ENCODE results near the gene ZEB2. TPM values are rescaled to one million over a fixed set of nuclear protein-coding genes. Genes with fewer than 3 reads are reported as not detected.

Gene ZEB2
- total and polyA plus RNA-seq, 7 donors, result 8.1 to 70.6 (median 51.0) TPM

DNA sequence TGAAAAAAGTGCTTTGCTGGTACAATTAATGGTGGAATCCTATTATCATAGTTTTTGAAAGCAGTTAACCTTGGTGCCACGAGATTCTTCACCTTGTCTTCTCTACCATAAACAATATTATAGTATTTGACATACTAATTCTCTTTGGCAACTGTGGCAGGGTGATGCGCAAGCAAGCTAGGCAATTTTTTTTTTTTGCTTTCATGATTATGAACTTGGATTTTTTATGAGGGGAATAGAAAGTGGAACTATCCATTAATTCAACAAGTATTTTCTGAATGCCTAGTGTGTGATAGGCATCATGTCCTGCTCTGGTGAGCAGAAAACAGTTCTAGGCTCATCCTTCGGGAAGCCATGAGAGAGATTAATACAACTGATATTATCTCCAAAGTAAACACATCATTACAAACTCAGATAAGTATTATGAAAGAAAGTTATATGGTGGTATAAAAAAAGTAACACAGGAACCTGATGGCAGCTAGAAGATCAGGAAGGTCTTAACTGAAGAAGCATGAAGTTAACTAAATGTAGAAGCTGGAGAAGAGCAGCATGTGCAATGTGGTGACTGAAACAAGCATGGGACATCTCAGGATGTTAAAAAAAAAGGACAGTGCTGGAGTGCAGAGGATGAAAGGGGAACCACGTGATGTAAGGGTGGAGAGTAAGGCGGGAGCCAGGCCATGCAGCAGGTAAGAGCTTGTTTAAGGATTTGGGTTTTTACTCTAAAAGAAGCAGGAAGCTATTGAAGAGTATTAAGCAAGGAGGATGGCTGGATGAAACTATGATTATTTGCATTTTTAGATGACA lies 113.7 kb downstream of the ZEB2 start:
- DNase-seq, result no peak
- H3K27me3 ChIP-seq, result no peaks in the 10 kb centered on the region
- no peak overlapping the region for H3K27ac ChIP-seq
- TF ChIP-seq EP300 (IDR thresholded peaks at IDR 0.05) (no peak), POLR2A (IDR thresholded peaks at IDR 0.05) (no peak), POLR2AphosphoS5 (IDR thresholded peaks at IDR 0.05) (no peak)
- TF ChIP-seq, protein P1, sequence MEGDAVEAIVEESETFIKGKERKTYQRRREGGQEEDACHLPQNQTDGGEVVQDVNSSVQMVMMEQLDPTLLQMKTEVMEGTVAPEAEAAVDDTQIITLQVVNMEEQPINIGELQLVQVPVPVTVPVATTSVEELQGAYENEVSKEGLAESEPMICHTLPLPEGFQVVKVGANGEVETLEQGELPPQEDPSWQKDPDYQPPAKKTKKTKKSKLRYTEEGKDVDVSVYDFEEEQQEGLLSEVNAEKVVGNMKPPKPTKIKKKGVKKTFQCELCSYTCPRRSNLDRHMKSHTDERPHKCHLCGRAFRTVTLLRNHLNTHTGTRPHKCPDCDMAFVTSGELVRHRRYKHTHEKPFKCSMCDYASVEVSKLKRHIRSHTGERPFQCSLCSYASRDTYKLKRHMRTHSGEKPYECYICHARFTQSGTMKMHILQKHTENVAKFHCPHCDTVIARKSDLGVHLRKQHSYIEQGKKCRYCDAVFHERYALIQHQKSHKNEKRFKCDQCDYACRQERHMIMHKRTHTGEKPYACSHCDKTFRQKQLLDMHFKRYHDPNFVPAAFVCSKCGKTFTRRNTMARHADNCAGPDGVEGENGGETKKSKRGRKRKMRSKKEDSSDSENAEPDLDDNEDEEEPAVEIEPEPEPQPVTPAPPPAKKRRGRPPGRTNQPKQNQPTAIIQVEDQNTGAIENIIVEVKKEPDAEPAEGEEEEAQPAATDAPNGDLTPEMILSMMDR (IDR thresholded peaks at IDR 0.05), result no peak
- 42 to 70% methylated on average over 5 of the region's 5 CpGs for WGBS, 2 donors
- H3K4me3 ChIP-seq, result no peak overlapping the region
- H3K9me3 ChIP-seq, result no peaks in the 10 kb centered on the region
- intact Hi-C loops (cut with DNase I), result no loop called here
- H3K4me1 ChIP-seq, result peaks cover 0 to 9% (median 1%) of the 10 kb centered on the region in 4 donors
- H3K36me3 ChIP-seq, result no peaks in the 10 kb centered on the region

DNA sequence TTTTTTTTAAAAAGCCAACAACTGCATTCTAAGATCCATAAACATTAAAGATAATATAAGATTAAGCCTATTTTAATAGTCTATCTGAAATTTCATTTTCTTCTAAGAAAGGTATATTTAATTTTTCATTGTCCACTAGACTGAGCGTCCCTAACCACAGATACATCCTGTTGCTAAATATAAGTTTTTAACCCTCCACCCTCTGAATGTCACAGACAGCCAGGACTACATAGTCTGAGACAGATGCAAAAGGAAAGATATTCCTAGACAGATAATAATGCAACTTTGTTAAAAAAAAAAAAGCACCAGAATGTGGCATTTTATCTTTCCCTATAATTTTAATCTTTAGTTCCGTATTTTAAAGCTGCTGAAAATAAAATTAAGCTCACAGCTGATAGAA lies 114.6 kb downstream of the ZEB2 start:
- Histone ChIP-seq H3K9me3 (no peaks in the 10 kb centered on the region), H3K27ac (no peak overlapping the region), H3K4me3 (no peak overlapping the region), H3K27me3 (no peaks in the 10 kb centered on the region), H3K4me1 (peaks cover 0 to 9% (median 1%) of the 10 kb centered on the region in 4 donors), H3K36me3 (no peaks in the 10 kb centered on the region)
- no peak for DNase-seq
- intact Hi-C loops (cut with DNase I), result no loop called here
- TF ChIP-seq EP300 (IDR thresholded peaks at IDR 0.05), result no peak
- no peak for TF ChIP-seq POLR2A (IDR thresholded peaks at IDR 0.05)
- no peak for TF ChIP-seq POLR2AphosphoS5 (IDR thresholded peaks at IDR 0.05)
- TF ChIP-seq, protein P1 (IDR thresholded peaks at IDR 0.05), result no peak
- 59 to 70% methylated on average over 2 of the region's 2 CpGs for WGBS, 2 donors

DNA sequence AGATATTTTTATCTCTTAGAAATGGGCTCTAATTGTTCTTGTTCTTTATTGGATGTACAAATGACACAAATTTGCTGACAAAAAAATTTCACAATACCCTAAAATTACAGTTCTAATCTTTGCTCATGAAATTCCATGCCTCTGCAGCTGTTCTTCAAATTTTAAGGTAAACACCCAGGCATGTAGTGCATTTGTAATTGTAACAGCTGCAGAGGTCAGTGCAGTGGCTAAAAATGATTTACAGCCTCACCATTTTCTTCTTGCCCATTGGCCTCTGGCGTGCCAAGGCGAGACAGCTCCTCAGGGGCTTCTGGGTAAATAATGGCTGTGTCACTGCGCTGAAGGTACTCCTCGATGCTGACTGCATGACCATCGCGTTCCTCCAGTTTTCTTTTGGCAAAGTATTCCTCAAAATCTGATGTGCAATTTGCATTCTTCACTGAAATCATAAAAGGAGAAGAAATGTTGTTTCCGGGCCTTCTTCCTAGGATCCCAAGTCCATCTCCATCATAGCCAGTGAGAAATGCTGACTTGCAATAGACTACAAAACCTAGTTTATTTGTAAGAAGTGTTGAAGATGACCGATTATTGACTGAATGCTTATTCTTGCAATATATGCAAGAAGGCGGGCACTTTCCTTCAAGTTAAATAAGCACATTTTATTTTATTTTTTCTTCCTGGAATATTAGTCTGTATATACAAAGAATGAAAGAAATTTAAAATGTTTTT lies 115.2 kb downstream of the ZEB2 start:
- no peaks in the 10 kb centered on the region for H3K36me3 ChIP-seq
- TF ChIP-seq POLR2A (IDR thresholded peaks at IDR 0.05) (no peak), EP300 (IDR thresholded peaks at IDR 0.05) (no peak), POLR2AphosphoS5 (IDR thresholded peaks at IDR 0.05) (no peak)
- TF ChIP-seq, protein P1 (IDR thresholded peaks at IDR 0.05), result no peak
- H3K27ac ChIP-seq, result peak overlapping the region in 1 of 4 donors; percentile 15
- H3K4me3 ChIP-seq, result no peak overlapping the region
- H3K27me3 ChIP-seq, result no peaks in the 10 kb centered on the region
- no peaks in the 10 kb centered on the region for H3K9me3 ChIP-seq
- intact Hi-C loops (cut with DNase I), result no loop called here
- no peak for DNase-seq
- peaks cover 0 to 9% (median 1%) of the 10 kb centered on the region in 4 donors for H3K4me1 ChIP-seq
- WGBS, 2 donors, result 86 to 87% methylated on average over 9 of the region's 9 CpGs

DNA sequence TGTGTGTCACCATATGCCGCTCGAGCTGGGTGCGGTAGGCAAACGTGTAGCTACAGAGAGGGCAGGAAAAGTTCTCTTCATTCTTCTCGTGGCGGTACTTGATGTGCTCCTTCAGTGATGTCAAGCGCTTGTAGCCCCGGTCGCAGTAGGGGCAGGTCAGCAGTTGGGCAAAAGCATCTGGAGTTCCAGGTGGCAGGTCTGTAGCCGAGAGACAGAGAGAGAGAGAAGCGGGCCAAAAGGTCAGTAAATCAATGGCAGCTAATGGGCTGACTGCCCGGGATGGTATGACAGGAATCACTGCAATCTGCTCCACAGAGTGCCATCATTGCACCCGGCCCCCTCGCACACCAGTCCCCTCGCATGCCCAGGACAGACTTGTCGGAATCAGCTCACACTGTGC lies 116.0 kb downstream of the ZEB2 start:
- Histone ChIP-seq H3K9me3 (no peaks in the 10 kb centered on the region), H3K36me3 (no peaks in the 10 kb centered on the region), H3K27me3 (no peaks in the 10 kb centered on the region), H3K27ac (peak overlapping the region in 3 of 4 donors; percentile 15 to 24 (median 21)), H3K4me1 (peaks cover 0 to 9% (median 1%) of the 10 kb centered on the region in 4 donors), H3K4me3 (no peak overlapping the region)
- 82 to 83% methylated on average over 16 of the region's 16 CpGs for WGBS, 2 donors
- no peak for DNase-seq
- intact Hi-C loops (cut with DNase I), result no loop called here
- TF ChIP-seq, protein P1 (IDR thresholded peaks at IDR 0.05), result no peak
- TF ChIP-seq POLR2A (IDR thresholded peaks at IDR 0.05) (no peak), EP300 (IDR thresholded peaks at IDR 0.05) (no peak), POLR2AphosphoS5 (IDR thresholded peaks at IDR 0.05) (no peak)

Data from sigmoid colon (tissue), 7 donors.